ENCODE measurements around the gene EZR. TPM values are rescaled to one million over a fixed set of nuclear protein-coding genes. Genes with fewer than 3 reads are reported as not detected.
A peak's percentile ranks its signal among the peaks of the same experiment; 100 is the strongest.
"Not testable (repeated sequence)": the region's sequence is repeated elsewhere in the genome, so short reads cannot be mapped to it uniquely, and the experiment has no call there.

EZR gene
- total and polyA plus RNA-seq, 9 of the 15 experiments (the other 6 are each of a cell fraction or from before 2014, with no cell fraction given): 36.5 to 162 (median 104) TPM

DNA sequence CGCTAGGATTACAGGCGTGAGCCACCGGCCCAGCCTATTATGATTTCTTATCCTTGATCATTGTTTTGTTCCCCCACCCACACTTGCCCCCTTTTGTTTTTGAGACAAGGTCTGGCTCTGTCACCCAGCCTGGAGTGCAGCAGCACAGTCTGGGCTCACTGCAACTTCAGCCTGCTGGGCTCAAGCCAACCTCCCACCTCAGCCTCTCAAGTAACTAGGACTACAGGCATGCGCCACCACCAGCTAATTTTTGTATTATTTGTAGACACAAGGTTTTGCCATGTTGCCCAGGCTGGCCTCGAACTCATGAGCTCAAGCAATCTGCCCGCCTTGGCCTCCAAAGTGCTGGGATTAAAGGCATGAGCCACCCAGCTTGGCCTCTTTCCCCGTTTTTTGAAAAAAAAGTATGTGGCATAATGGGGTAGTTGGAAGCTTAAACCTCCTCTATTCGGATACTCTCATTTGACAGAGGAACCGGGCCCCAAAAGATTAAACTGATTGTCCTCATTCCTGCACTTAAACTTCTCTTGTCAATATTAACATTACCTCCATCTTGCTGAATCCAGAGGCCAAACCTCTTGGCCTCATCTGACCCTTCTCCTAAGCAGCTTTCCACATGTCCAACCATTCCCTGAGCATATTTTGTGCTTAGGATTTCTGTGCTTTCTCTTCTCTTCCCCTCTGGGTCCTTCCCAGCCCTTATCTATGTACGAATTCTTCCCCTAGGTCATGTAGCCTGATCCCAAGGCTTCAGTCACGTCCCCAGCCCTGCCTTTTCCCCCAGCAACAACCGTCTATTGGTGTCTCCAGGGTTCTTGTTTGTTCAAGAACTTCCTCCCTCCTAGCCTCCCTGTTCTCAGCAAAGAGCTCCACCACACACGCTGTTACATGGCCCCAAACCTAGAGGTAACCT is 6.1 kb upstream of the EZR start (continued):
- TF ChIP-seq, protein P1, sequence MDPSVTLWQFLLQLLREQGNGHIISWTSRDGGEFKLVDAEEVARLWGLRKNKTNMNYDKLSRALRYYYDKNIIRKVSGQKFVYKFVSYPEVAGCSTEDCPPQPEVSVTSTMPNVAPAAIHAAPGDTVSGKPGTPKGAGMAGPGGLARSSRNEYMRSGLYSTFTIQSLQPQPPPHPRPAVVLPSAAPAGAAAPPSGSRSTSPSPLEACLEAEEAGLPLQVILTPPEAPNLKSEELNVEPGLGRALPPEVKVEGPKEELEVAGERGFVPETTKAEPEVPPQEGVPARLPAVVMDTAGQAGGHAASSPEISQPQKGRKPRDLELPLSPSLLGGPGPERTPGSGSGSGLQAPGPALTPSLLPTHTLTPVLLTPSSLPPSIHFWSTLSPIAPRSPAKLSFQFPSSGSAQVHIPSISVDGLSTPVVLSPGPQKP (CRISPR knock-in tag; IDR thresholded peaks at IDR 0.05): no peak
- TF ChIP-seq MTA2 (IDR thresholded peaks at IDR 0.05; ENCODE audit: low read depth): no peak
- no peak for TF ChIP-seq SMARCB1 (IDR thresholded peaks at IDR 0.05; ENCODE audit: insufficient read length, low read depth)
- TF ChIP-seq HMBOX1 (IDR thresholded peaks at IDR 0.05): 0 out of 2 replicates have a peak, but pooled peaks have one; percentile 20
- TF ChIP-seq, protein P2, sequence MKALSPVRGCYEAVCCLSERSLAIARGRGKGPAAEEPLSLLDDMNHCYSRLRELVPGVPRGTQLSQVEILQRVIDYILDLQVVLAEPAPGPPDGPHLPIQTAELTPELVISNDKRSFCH (CRISPR knock-in tag; IDR thresholded peaks at IDR 0.05): no peak
- TF ChIP-seq, protein P2 (tag; IDR thresholded peaks at IDR 0.05): 0 out of 2 replicates have a peak, but pooled peaks have one; percentile 50

GRCh38 chr6:158823616-158824015 is 4.4 kb upstream of the EZR start:
- BruUV-seq (replicated peaks); H3K9me1 ChIP-seq (ENCODE audit: control insufficient read depth, insufficient read depth, low read length); in situ Hi-C loops (cut with MboI); DNase-seq (ENCODE audit: extremely low read depth in 1 of 4, low spot score in 3 of 4); H3K36me3 ChIP-seq (ENCODE audit: control insufficient read depth, insufficient read depth, low read length); H3K4me3 ChIP-seq; H3K27ac ChIP-seq (ENCODE audit: extremely low read depth, low read depth, low read length); H3K27me3 ChIP-seq (ENCODE audit: control insufficient read depth in 2 of 2, insufficient read depth in 2 of 2, low read length in 2 of 2); H2AFZ ChIP-seq (ENCODE audit: low read depth, low read length); ATAC-seq; H3K4me2 ChIP-seq (ENCODE audit: insufficient read depth, low read length); CTCF ChIA-PET (ENCODE audit: low intra/inter-chr PET ratio); FAIRE-seq; H3K9me3 ChIP-seq (replicated peaks; ENCODE audit: control insufficient read depth, insufficient read depth, low read depth, low read length); H3K9ac ChIP-seq (ENCODE audit: insufficient read depth in 1 of 2, low read depth in 2 of 2, low read length in 2 of 2); H3K79me2 ChIP-seq (ENCODE audit: control insufficient read depth, insufficient read depth, low read length); intact Hi-C loops (cut with micrococcal nuclease); H4K20me1 ChIP-seq (replicated peaks; ENCODE audit: control insufficient read depth, insufficient read depth, low read length): not testable (repeated sequence)
- H3K4me1 ChIP-seq (replicated peaks in 1 of 2; ENCODE audit: control insufficient read depth in 2 of 2, insufficient read depth in 2 of 2, low read length in 2 of 2): peaks cover 28 to 31% of the 10 kb centered on the region in 2 experiments
- POLR2A ChIA-PET: interaction anchor here (0.6 to 1.9 kb wide), 7 partner anchors 9 to 572 kb away, joined by 3 to 9 read pairs (median 3); no protein-coding TSS in a partner anchor
- WGBS (ENCODE audit: insufficient coverage, low coverage, missing lambda C conversion rate): 90% methylated on average over 4 of the region's 4 CpGs
